K562 (cell line): ENCODE measurements around the gene PLPPR2. TPM values are rescaled to one million over a fixed set of nuclear protein-coding genes. Genes with fewer than 3 reads are reported as not detected.

Experiments
- FIP1L1 ChIP-seq: fragments of 200-400 bp; formaldehyde crosslinking; IDR thresholded peaks from 2 replicates; pipeline ENCODE4 v1.6.1; 2018; ENCODE audit warnings: mild to moderate bottlenecking, low read depth, low read length; ENCODE audit not compliant: poor library complexity, severe bottlenecking
- HLTF ChIP-seq: fragments of 450-650 bp; IDR thresholded peaks from 2 replicates; pipeline ENCODE4 v1.6.1; 2016
- MCM5 ChIP-seq: fragments of 450-650 bp; IDR thresholded peaks from 2 replicates; pipeline ENCODE4 v1.6.1; 2016; ENCODE audit warnings: low read depth
- MCM7 ChIP-seq, 2 experiments: fragments of 450-650 bp; IDR thresholded peaks; 2 replicates each; pipeline ENCODE4 v1.6.1; 2016 to 2018
- NBN ChIP-seq: fragments of 450-650 bp; IDR thresholded peaks from 2 replicates; pipeline ENCODE4 v1.6.1; 2016; ENCODE audit warnings: low read depth, mild to moderate bottlenecking
- NR1H2 ChIP-seq: sonication (generic); formaldehyde crosslinking; IDR thresholded peaks from 2 replicates; pipeline ENCODE4 v1.4.0; 2020; ENCODE audit warnings: mild to moderate bottlenecking, missing genetic modification reagents
- SIN3B ChIP-seq: fragments of 450-650 bp; IDR thresholded peaks from 2 replicates; pipeline ENCODE4 v1.6.1; 2017; ENCODE audit warnings: low read depth, mild to moderate bottlenecking, moderate library complexity
- SNIP1 ChIP-seq: fragments of 450-650 bp; IDR thresholded peaks from 2 replicates; pipeline ENCODE4 v1.7.1; 2017; ENCODE audit warnings: low read depth, mild to moderate bottlenecking
- SREBF1 ChIP-seq: fragments of 150-350 bp; IDR thresholded peaks from 2 replicates; pipeline ENCODE4 v1.6.1; 2014; ENCODE audit warnings: antibody characterized with exemption, low read depth, low read length, borderline replicate concordance
- SRSF3 ChIP-seq: fragments of 200-400 bp; formaldehyde crosslinking; IDR thresholded peaks from 2 replicates; pipeline ENCODE4 v1.6.1; 2016; ENCODE audit warnings: mild to moderate bottlenecking, low read length, moderate library complexity; ENCODE audit not compliant: insufficient read depth
- THRAP3 ChIP-seq: fragments of 450-650 bp; IDR thresholded peaks from 2 replicates; pipeline ENCODE4 v1.6.1; 2016; ENCODE audit warnings: mild to moderate bottlenecking, inconsistent platforms, borderline replicate concordance
- U2AF1 ChIP-seq: fragments of 200-400 bp; formaldehyde crosslinking; optimal IDR thresholded peaks from 2 replicates; pipeline ENCODE3; 2017; ENCODE audit warnings: mild to moderate bottlenecking, low read depth, low read length, moderate library complexity
- XRCC5 ChIP-seq: fragments of 200-400 bp; formaldehyde crosslinking; IDR thresholded peaks from 2 replicates; pipeline ENCODE4 v1.6.1; 2017; ENCODE audit warnings: low read depth, mild to moderate bottlenecking, low read length
- ZNF174 ChIP-seq: fragments of 250-450 bp; sonication (Bioruptor Pico); IDR thresholded peaks from 2 replicates; pipeline ENCODE4 v1.4.0; 2020; ENCODE audit warnings: mild to moderate bottlenecking
- ZNF212 ChIP-seq: fragments of 450-650 bp; formaldehyde crosslinking; IDR thresholded peaks from 2 replicates; pipeline ENCODE4 v1.4.0; 2020; ENCODE audit warnings: mild to moderate bottlenecking
- ZNF384 ChIP-seq: IDR thresholded peaks from 2 replicates; pipeline ENCODE4 v1.6.1; 2012; ENCODE audit warnings: low read depth, low read length, improper control_type of control experiment
- polyA plus RNA-seq, 8 experiments: library from polyadenylated mRNA; depleted of rRNA in 4 of 8; stranded (reverse) in 5 of 8; unstranded in 3 of 8; fragments of >200 nt; fragmentation: Nextera tagmentation in 2 of 8; fragmentation: Illumina TruSeq in 1 of 8; extraction: Ambion mirVana in 2 of 8; extraction: Trizol in 1 of 8; gene quantifications; 2 replicates each; pipeline versions ENCODE4 v1.2.1 to v1.2.3, GENCODE V29; 2011 to 2014; ENCODE audit warnings: inconsistent platforms in 1 of 8, missing spikeins in 1 of 8
- total RNA-seq, 7 experiments: library from RNA; depleted of rRNA in 6 of 7; stranded (reverse); fragments of >200 nt in 6 of 7; fragmentation: Illumina TruSeq in 2 of 7; extraction: Trizol in 2 of 7; gene quantifications; 2 replicates each; pipeline versions ENCODE4 v1.2.1 to v1.2.3, GENCODE V29; 2011 to 2021; ENCODE audit warnings: low replicate concordance in 1 of 7
- TF ChIP-seq, protein P1 (sequence below): fragments of 250-450 bp; sonication (Bioruptor Pico); IDR thresholded peaks from 2 replicates; pipeline ENCODE4 v1.4.0; 2020; ENCODE audit warnings: mild to moderate bottlenecking, moderate library complexity
- TF ChIP-seq, protein P2 (sequence below): fragments of 150-350 bp; conservative IDR thresholded peaks from 2 replicates; pipeline ENCODE4 v1.6.1; 2014; ENCODE audit warnings: low read length
- TF ChIP-seq, protein P3 (sequence below): fragments of 450-650 bp; IDR thresholded peaks from 2 replicates; pipeline ENCODE4 v1.6.1; 2016
- TF ChIP-seq, protein P4 (sequence below): IDR thresholded peaks from 2 replicates; pipeline ENCODE4 v1.6.1; 2016; ENCODE audit warnings: missing genetic modification characterization, missing compliant biosample characterization
- TF ChIP-seq, protein P5 (sequence below): fragments of 200-400 bp; formaldehyde crosslinking; IDR thresholded peaks from 2 replicates; pipeline ENCODE4 v1.6.1; 2017; ENCODE audit warnings: mild to moderate bottlenecking, low read depth, low read length, moderate library complexity

PLPPR2 gene
- total and polyA plus RNA-seq, 9 of the 15 experiments (the other 6 are each of a cell fraction or from before 2014, with no cell fraction given) = 0.49 to 15.9 (median 3.4) TPM

DNA sequence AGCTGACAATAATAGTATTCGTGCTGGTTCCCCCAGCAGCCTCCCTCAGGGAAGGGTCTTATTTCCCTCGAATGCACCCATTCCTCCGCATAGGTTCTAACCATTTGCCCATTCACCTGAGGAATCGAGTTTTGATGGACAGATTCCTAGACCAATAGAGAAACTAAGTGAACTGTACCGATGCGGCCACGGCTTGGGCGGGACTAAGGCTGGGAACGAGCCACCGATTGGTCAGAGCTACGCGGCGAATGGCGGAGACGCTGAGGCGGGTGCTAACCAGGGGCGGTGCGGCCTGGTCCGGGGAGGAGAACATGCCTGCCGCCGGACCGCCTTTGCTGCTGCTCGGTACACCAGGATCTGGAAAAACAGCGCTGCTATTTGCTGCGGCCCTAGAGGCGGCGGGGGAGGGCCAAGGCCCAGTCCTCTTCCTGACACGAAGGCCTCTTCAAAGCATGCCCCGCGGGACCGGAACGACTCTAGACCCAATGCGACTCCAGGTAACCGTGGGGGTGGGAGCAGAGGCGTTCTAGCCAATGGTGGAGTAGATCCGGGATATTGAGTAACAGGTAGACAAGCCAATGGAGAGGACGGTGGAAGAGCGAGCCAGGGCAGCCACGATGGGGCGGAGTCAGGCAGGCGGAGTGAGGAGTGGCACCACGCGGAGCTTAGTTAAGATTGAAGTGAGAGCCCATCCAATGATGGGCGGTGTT lies 19.4 kb downstream of the PLPPR2 start, which contains the start of gene SWSAP1 (continued):
- TF ChIP-seq, protein P1, sequence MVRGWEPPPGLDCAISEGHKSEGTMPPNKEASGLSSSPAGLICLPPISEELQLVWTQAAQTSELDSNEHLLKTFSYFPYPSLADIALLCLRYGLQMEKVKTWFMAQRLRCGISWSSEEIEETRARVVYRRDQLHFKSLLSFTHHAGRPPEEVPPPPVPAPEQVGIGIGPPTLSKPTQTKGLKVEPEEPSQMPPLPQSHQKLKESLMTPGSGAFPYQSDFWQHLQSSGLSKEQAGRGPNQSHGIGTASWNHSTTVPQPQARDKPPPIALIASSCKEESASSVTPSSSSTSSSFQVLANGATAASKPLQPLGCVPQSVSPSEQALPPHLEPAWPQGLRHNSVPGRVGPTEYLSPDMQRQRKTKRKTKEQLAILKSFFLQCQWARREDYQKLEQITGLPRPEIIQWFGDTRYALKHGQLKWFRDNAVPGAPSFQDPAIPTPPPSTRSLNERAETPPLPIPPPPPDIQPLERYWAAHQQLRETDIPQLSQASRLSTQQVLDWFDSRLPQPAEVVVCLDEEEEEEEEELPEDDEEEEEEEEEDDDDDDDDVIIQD (CRISPR knock-in tag) = no peak
- TF ChIP-seq THRAP3 = no peak
- peak; percentile 75; the same call in 1 of the 2 replicates for TF ChIP-seq SIN3B
- TF ChIP-seq XRCC5 = no peak
- TF ChIP-seq, protein P2, sequence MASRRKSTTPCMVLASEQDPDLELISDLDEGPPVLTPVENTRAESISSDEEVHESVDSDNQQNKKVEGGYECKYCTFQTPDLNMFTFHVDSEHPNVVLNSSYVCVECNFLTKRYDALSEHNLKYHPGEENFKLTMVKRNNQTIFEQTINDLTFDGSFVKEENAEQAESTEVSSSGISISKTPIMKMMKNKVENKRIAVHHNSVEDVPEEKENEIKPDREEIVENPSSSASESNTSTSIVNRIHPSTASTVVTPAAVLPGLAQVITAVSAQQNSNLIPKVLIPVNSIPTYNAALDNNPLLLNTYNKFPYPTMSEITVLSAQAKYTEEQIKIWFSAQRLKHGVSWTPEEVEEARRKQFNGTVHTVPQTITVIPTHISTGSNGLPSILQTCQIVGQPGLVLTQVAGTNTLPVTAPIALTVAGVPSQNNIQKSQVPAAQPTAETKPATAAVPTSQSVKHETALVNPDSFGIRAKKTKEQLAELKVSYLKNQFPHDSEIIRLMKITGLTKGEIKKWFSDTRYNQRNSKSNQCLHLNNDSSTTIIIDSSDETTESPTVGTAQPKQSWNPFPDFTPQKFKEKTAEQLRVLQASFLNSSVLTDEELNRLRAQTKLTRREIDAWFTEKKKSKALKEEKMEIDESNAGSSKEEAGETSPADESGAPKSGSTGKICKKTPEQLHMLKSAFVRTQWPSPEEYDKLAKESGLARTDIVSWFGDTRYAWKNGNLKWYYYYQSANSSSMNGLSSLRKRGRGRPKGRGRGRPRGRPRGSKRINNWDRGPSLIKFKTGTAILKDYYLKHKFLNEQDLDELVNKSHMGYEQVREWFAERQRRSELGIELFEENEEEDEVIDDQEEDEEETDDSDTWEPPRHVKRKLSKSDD = no peak
- no peak for TF ChIP-seq MCM5
- TF ChIP-seq MCM7 (IDR thresholded peaks at IDR 0.05) = no peak
- no peak for TF ChIP-seq FIP1L1
- no peak for TF ChIP-seq U2AF1
- no peak for TF ChIP-seq ZNF212 (CRISPR knock-in tag)
- TF ChIP-seq SREBF1 = no peak
- TF ChIP-seq, protein P3, sequence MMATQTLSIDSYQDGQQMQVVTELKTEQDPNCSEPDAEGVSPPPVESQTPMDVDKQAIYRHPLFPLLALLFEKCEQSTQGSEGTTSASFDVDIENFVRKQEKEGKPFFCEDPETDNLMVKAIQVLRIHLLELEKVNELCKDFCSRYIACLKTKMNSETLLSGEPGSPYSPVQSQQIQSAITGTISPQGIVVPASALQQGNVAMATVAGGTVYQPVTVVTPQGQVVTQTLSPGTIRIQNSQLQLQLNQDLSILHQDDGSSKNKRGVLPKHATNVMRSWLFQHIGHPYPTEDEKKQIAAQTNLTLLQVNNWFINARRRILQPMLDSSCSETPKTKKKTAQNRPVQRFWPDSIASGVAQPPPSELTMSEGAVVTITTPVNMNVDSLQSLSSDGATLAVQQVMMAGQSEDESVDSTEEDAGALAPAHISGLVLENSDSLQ = peak; percentile 99
- TF ChIP-seq ZNF174 (CRISPR knock-in tag) = no peak
- TF ChIP-seq, protein P4, sequence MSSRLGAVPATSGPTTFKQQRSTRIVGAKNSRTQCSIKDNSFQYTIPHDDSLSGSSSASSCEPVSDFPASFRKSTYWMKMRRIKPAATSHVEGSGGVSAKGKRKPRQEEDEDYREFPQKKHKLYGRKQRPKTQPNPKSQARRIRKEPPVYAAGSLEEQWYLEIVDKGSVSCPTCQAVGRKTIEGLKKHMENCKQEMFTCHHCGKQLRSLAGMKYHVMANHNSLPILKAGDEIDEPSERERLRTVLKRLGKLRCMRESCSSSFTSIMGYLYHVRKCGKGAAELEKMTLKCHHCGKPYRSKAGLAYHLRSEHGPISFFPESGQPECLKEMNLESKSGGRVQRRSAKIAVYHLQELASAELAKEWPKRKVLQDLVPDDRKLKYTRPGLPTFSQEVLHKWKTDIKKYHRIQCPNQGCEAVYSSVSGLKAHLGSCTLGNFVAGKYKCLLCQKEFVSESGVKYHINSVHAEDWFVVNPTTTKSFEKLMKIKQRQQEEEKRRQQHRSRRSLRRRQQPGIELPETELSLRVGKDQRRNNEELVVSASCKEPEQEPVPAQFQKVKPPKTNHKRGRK (tag) = no peak
- 0 out of 2 replicates have a peak, but pooled peaks have one; percentile 11 for TF ChIP-seq NBN
- TF ChIP-seq, protein P5, sequence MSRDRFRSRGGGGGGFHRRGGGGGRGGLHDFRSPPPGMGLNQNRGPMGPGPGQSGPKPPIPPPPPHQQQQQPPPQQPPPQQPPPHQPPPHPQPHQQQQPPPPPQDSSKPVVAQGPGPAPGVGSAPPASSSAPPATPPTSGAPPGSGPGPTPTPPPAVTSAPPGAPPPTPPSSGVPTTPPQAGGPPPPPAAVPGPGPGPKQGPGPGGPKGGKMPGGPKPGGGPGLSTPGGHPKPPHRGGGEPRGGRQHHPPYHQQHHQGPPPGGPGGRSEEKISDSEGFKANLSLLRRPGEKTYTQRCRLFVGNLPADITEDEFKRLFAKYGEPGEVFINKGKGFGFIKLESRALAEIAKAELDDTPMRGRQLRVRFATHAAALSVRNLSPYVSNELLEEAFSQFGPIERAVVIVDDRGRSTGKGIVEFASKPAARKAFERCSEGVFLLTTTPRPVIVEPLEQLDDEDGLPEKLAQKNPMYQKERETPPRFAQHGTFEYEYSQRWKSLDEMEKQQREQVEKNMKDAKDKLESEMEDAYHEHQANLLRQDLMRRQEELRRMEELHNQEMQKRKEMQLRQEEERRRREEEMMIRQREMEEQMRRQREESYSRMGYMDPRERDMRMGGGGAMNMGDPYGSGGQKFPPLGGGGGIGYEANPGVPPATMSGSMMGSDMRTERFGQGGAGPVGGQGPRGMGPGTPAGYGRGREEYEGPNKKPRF = no peak
- TF ChIP-seq HLTF = no peak
- no peak for TF ChIP-seq SRSF3
- TF ChIP-seq NR1H2 (CRISPR knock-in tag) = no peak
- TF ChIP-seq SNIP1 = no peak
- no peak for TF ChIP-seq ZNF384
